Measurements from ENCODE around the gene UBA3. TPM values are rescaled to one million over a fixed set of nuclear protein-coding genes. Genes with fewer than 3 reads are reported as not detected.

The UBA3 gene
- polyA plus RNA-seq, 4 donors = 68.4 to 83.2 (median 79.3) TPM

DNA sequence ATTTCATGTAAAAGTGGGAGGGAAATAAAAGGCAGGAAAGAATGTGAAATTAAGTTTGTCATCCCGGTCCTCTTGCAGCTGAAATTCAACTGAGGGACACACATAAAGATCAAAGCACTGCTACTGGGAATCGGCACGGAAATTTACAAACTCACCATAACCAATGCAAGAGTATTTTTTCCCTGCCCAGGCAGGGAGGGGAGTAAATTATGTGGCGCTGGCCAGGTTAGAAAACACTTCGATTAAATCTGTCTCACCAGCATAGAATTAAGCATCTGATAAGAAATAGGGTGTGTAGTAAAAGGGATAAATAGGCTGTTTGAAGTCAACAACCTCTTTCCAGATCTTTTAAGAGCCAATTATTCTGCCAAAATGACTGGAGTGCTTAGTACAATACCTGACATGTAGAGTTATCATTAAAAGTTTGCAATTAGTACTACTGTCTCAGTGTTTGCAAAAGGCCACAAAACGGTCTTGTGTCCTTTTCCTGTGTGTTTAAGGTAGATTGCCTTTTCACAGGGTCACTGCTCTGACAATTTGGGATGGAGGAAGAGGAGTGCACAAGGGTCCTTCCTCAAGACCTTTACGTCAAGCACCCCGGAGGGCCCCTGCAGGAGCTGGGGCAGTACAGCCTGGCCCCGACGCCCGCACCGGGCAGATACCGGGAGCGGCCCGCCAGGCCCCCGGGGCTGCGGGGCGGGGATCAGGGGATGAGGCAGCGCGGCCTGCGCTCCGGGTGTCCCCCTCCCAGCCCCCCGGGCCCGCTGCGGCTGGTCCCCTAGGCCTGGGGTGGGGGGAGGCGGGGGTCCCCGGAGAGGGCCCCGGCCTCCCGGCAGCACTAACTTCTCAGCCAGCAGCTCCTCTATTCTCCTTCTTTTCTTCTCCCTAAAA is 651 bp downstream of the UBA3 start:
- no peak for DNase-seq (ENCODE audit: low read depth in 4 of 4, low spot score in 3 of 4)

DNA sequence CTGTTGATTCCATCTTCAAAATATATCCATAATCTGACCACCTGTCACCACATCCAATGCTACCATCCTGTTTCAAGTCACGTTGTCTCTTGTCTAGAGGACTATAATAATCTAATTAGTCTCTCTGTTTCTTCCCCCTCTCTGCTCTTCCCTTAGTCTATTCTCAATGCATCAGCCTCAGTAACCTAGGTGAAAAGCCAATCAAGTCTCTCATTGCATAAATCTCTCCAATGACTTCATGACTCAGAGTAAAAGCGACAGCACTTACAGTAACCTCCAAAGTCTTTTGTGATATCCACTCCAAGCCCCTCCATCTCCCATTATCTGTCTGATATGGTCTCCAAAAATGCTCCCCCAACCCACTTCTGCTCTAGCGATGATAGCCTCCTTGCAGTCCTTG is 7.2 kb downstream of the UBA3 start:
- DNase-seq (ENCODE audit: low read depth in 4 of 4, low spot score in 3 of 4) = no peak

DNA sequence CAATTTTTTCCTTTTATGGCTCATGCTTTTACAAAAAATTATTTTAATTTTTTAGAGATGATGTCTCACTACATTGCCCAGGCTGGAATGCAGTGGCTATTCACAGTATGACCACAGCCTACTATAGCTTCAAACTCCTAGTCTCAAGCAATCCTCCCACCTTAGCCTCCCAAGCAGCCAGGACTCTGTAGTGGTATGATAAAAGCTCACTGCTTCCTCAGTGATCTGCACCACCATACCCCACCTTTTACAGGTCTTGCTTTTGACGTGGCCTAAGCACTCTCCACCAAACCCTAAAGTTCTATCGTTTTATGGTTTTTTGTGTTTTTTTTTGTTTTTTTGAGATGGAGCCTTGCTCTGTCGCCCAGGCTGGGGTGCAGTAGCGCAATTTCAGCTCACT is 14.0 kb downstream of the UBA3 start:
- DNase-seq (ENCODE audit: low read depth in 4 of 4, low spot score in 3 of 4) = no peak

- no peak for DNase-seq (ENCODE audit: low read depth in 4 of 4, low spot score in 3 of 4)
These were observed 14.7 kb downstream of the UBA3 start for GRCh38 chr3:69065318-69065964.

DNA sequence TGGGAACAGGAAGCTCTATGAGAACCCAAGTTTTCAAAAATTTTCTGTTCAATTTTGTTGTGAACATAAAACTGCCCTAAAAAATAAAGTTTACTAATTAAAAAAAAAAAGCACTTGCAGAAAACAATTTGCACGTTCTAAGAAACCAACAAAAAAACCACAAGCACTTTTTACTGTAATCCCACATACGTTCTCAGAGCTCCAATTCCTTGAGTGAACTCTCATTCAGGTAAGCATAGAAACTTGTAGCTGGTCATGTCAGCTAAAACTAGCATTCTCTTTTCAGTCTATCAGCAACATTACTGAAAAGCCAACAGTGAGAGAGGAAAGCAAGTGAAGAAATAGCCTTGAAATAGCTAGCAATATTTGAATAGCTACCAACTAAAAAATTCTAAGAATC is 16.5 kb downstream of the UBA3 start:
- no peak for DNase-seq (ENCODE audit: low read depth in 4 of 4, low spot score in 3 of 4)

DNA sequence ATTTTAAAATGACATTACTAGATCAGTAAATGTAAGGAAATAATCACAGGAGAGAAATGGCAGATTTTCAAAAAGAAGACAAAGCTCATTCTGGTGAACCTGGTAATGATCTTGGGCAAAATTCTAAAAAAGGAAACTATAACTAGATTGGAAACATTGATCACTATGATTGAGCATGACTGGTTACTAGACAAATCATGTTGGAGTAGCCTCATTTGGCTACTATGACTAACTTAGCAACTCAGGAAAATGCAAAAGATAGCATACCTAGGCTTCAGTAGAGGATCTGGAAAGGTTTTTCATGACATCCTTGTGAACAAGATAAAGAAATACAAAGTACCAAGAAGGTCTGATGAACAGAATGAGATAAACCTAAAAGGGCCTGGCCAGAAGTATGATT is 20.5 kb downstream of the UBA3 start:
- no peak for DNase-seq (ENCODE audit: low read depth in 4 of 4, low spot score in 3 of 4)

DNA sequence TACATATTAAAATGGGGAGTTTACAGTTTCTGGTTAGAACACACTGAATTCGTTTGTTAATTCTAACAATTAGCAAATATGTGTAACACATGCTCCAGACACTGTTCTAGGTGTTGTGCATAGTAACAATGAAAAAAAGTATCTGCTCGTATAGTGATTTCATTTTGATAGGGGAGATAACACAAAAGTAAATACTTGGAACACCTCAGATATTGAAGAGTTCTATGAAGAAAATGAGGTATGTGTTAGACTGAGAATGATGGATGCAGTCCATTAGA is 21.3 kb downstream of the UBA3 start:
- DNase-seq (ENCODE audit: low read depth in 4 of 4, low spot score in 3 of 4) = no peak

GRCh38 chr3:69058180-69058946 is 21.8 kb downstream of the UBA3 start:
- DNase-seq (ENCODE audit: low read depth in 4 of 4, low spot score in 3 of 4) = no peak

DNA sequence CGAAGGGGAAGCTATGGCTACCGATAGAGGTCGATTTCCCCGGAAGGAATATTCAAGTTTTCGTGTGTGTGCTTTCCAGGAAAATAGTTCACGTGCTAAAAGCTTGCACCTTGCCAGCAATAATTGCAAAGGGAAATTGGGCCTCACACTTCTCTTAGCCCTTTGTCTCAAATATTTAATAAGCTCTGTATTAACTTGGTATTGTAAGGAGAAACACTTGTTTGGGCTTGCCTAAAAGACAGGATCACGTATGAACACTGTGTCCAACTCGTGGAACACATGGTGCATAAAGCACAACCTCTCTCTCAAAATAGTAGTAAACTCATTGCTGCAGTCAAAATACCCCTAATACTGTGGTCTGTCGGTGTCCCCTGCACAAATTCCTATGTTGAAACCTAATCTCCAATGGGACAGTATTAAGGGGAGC is 27.7 kb downstream of the UBA3 start:
- peak in 1 of 4 donors; percentile 14 for DNase-seq (ENCODE audit: low read depth in 4 of 4, low spot score in 3 of 4)

DNA sequence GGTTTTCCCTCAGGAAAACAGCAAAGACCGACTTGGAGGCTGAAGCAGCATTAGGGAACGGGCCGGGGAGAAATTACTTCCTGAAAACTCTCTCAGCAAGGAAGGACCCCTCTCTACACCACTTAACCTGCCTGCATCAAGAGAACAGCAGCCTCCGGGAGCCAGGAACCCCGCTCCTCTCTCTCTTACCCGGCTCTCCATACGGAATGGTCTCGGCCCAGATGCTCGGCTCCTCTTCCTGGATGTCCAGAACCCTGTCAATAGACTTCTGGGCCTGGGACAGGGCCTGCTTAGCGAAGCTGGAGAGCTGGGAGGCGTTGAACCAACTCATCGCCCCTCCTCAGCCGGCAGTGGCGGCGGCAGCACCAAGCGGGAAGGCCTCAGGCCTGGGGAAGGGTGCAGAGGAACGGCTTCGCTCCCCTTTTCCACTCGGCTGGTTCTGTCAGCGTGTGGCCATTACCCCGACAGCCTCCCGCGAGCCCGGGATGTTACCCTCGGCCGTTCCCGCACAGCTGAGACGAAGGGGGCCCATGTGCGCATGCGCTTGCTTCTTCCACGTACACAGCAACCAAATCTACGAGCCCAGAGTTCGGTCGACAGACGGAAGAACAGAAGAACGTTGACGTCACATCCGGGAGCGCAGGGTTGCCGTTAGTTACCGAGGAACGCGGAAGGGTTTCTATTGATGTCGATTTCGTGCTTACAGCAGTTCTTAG is 28.3 kb downstream of the UBA3 start, which contains the start of gene TMF1:
Gene TMF1 (minus strand): TSS at position 578 of the 716 bp plus-strand sequence. CDS start 247 bp downstream, at position 331.
- DNase-seq (ENCODE audit: low read depth in 4 of 4, low spot score in 3 of 4) = peak; percentile 93 to 98 (median 98)

- no peak for DNase-seq (ENCODE audit: low read depth in 4 of 4, low spot score in 3 of 4)
These were observed 31.2 kb downstream of the UBA3 start for GRCh38 chr3:69048990-69049389.

- DNase-seq (ENCODE audit: low read depth in 4 of 4, low spot score in 3 of 4) = no peak
These were observed 35.6 kb downstream of the UBA3 start for GRCh38 chr3:69044608-69045007.

- DNase-seq (ENCODE audit: low read depth in 4 of 4, low spot score in 3 of 4) = no peak
These were observed 46.7 kb downstream of the UBA3 start for GRCh38 chr3:69033470-69033869.

GRCh38 chr3:69032737-69033136 is 47.4 kb downstream of the UBA3 start:
- DNase-seq (ENCODE audit: low read depth in 4 of 4, low spot score in 3 of 4) = no peak

DNA sequence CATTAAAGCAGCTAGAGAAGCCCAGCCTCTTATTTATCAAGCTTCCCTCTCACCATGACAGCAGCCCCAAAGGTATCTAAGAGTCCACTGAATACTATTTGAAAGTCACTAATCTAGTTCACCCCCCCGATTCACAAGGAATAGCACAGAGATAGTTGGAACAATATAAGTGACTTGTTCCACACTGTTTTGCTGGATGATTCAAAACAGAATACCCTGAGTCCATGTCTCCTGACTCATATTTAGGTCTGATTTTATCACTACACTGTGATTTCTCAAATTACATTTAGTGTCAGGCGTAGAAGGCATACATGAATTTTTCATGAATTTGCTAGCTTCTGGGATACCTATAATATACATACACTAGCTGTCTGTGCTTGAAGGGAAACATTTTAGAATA is 48.0 kb downstream of the UBA3 start:
- DNase-seq (ENCODE audit: low read depth in 4 of 4, low spot score in 3 of 4) = no peak

- DNase-seq (ENCODE audit: low read depth in 4 of 4, low spot score in 3 of 4) = no peak
These were observed 48.5 kb downstream of the UBA3 start for GRCh38 chr3:69031635-69032034.

DNA sequence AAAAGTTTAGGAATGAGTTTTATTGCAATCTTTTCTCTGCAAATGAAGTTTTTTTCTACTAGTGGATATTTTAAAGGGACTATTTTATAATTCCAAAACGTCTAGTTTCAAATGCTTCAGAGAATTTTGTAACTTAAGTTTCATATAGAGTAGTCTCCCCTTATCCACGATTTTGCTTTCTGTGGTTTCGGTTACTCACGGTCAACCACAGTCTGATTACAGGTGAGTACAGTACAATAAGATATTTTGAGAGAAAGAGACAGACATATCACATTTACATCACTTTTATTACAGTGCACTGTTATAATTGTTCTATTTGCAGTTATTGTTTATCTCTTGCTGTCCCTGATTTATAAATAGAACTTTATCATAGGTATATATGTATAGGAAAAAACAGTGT is 59.3 kb downstream of the UBA3 start:
- DNase-seq (ENCODE audit: low read depth in 4 of 4, low spot score in 3 of 4) = no peak

DNA sequence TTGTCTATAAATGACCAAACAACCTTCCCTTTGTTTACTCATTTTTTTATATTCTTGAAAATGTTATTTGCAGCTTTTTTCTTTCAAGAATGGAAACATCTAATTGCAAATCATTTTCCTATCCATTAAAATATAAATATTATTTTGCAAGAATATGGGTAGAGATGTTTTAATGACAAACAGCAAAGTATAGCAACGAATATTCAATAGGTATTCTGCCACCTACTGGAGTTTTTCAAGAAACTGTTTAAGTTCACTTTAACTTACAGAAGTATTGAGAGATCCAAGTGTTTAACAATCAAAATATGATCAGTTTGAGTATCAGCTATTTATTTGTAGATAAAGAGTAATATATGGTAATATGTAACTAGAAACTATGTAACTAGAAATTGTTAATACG is 59.7 kb downstream of the UBA3 start:
- no peak for DNase-seq (ENCODE audit: low read depth in 4 of 4, low spot score in 3 of 4)

GRCh38 chr3:69016901-69017300 is 63.3 kb downstream of the UBA3 start:
- DNase-seq (ENCODE audit: low read depth in 4 of 4, low spot score in 3 of 4) = no peak

- DNase-seq (ENCODE audit: low read depth in 4 of 4, low spot score in 3 of 4) = no peak
These were observed 64.1 kb downstream of the UBA3 start for GRCh38 chr3:69016102-69016501.

All from left renal pelvis (tissue), 4 donors.